ENCODE data around the gene SEMA5A.

GRCh38 chr5:9348401-9348996, 197.4 kb downstream of the SEMA5A start:
- no peak for TF ChIP-seq POLR2A (IDR thresholded peaks at IDR 0.05)
- TF ChIP-seq POLR2AphosphoS5 (IDR thresholded peaks at IDR 0.05) = no peak
